Panc1 (cell line): ENCODE data around the gene SHC3. TPM values are rescaled to one million over a fixed set of nuclear protein-coding genes. Genes with fewer than 3 reads are reported as not detected.
A peak's percentile ranks its signal among the peaks of the same experiment; 100 is the strongest.

Experiments used
- ATAC-seq: fragments of 200-7000 bp; cut with Tn5 transposase; 2 replicates; pipeline ENCODE4 v1.9.1; 2020; ENCODE audit warnings: mild to moderate bottlenecking, moderate library complexity
- BruUV-seq: library from RNA; stranded (reverse); fragments of 400-500 nt; replicated peaks from 2 replicates; lab custom pipeline; 2021; lab: Mats Ljungman, UMichigan
- CTCF ChIA-PET: fragments of 300-600 bp; sonication (Branson Sonifier 250); formaldehyde crosslinking; loops from one replicate; lab custom pipeline; 2022; ENCODE audit warnings: antibody characterized with exemption; lab: Charles Lee
- POLR2A ChIA-PET: fragments of 300-600 bp; sonication (Branson Sonifier 250); formaldehyde crosslinking; loops from one replicate; lab custom pipeline; 2022; ENCODE audit warnings: antibody characterized with exemption; lab: Charles Lee
- DNase-seq: peaks from one replicate; pipeline ENCODE4 v3.0.0-alpha.2; 2010; ENCODE audit warnings: low read depth, low spot score
- H3K27ac ChIP-seq: 2 replicates; pipeline ENCODE4 v1.5.1; 2011; ENCODE audit warnings: mild to moderate bottlenecking, low read length, inconsistent platforms
- H3K27me3 ChIP-seq: fragments of 200-500 bp; sonication (Bioruptor generic); 2 replicates; pipeline ENCODE4 v1.6.0; 2014; ENCODE audit warnings: low read length, inconsistent platforms; ENCODE audit not compliant: control insufficient read depth, insufficient read depth
- H3K36me3 ChIP-seq: fragments of 200-500 bp; sonication (Bioruptor generic); 2 replicates; pipeline ENCODE4 v1.5.1; 2014; ENCODE audit warnings: inconsistent platforms, mild to moderate bottlenecking, low read length, moderate library complexity; ENCODE audit not compliant: control insufficient read depth, insufficient read depth
- H3K4me1 ChIP-seq: 2 replicates; pipeline ENCODE4 v1.5.1; 2011; ENCODE audit warnings: inconsistent platforms, mild to moderate bottlenecking, low read length, moderate library complexity; ENCODE audit not compliant: control insufficient read depth, insufficient read depth
- H3K4me3 ChIP-seq, 2 experiments: 2 replicates each; pipeline ENCODE4 v1.5.1; 2011 to 2012; ENCODE audit warnings: low read depth in 2 of 2, low read length in 2 of 2, mild to moderate bottlenecking in 2 of 2, inconsistent platforms in 1 of 2, moderate library complexity in 1 of 2
- H3K9me3 ChIP-seq: fragments of 200-500 bp; sonication (Bioruptor generic); 2 replicates; pipeline ENCODE4 v1.5.1; 2014; ENCODE audit warnings: low read depth, mild to moderate bottlenecking, inconsistent platforms, low read length, moderate library complexity; ENCODE audit not compliant: control insufficient read depth, insufficient read depth
- POLR2AphosphoS5 ChIP-seq: IDR thresholded peaks from 2 replicates; pipeline ENCODE4 v1.6.1; 2012; ENCODE audit warnings: mild to moderate bottlenecking, low read depth, low read length, moderate library complexity
- SIN3A ChIP-seq: IDR thresholded peaks from 2 replicates; pipeline ENCODE4 v1.6.1; 2012; ENCODE audit warnings: low read depth, mild to moderate bottlenecking, low read length, moderate library complexity, borderline replicate concordance; ENCODE audit not compliant: insufficient read depth
- TCF7L2 ChIP-seq: IDR thresholded peaks from 2 replicates; pipeline ENCODE4 v1.6.1; 2011; ENCODE audit warnings: mild to moderate bottlenecking, low read depth, low read length, inconsistent platforms
- in situ Hi-C: cut with HindIII; loops from 2 replicates; pipeline ENCODE4 v1.10.0; 2016; ENCODE audit warnings: low sequenced_read_pairs, low pct_unique_long_range_greater_than_20kb
- intact Hi-C: fragments of 100-400 bp; cut with micrococcal nuclease; formaldehyde crosslinking; loops from one replicate; pipeline ENCODE4 v1.10.0; 2022; ENCODE audit not compliant: unreplicated experiment
- total RNA-seq: library from RNA; stranded (reverse); gene quantifications from one replicate; pipeline ENCODE4 v1.2.1, GENCODE V29; 2021; ENCODE audit not compliant: unreplicated experiment
- TF ChIP-seq, protein P1 (sequence below): fragments of 450-650 bp; IDR thresholded peaks from 2 replicates; pipeline ENCODE4 v1.5.1; 2017; ENCODE audit warnings: mild to moderate bottlenecking
- TF ChIP-seq, protein P2 (sequence below), 2 experiments: IDR thresholded peaks; 2 replicates each; pipeline ENCODE4 v1.6.1; 2011 to 2012; ENCODE audit warnings: low read depth in 2 of 2, control low read depth in 1 of 2, low read length in 1 of 2, mild to moderate bottlenecking in 1 of 2, moderate library complexity in 1 of 2; ENCODE audit not compliant: insufficient read depth in 1 of 2

Gene SHC3
- total RNA-seq, 1 experiment from 2014 or later, result 1.7 TPM

DNA sequence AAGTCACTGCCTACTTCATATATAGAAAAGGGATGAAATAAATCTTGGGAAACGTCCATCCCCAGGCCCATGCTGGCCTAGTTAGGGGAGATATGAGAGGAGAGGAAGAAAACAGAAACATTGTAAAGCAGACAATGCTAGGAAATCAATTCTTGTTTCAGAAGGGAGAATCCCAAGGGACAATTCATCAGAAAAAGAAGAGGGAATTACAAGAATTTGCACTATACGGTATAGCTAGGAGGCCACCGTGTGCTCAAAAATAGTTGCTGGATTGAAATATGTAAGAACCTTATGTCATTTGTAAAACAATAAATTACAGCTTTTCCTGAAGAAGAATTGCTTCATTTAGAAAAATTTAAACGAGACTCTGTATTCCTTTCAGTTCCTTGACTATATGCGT is 8.3 kb upstream of the SHC3 start:
- CTCF ChIA-PET, result no interaction called here
- H3K4me3 ChIP-seq, result no peak overlapping the region
- no peak overlapping the region for H3K27ac ChIP-seq
- BruUV-seq, result no TSS peak
- in situ Hi-C loops (no loop called here), intact Hi-C loops (no loop called here)
- POLR2A ChIA-PET, result no interaction called here
- H3K27me3 ChIP-seq, result no peaks in the 10 kb centered on the region
- H3K4me1 ChIP-seq, result no peaks in the 10 kb centered on the region
- DNase-seq (no peak), ATAC-seq (no peak)
- H3K9me3 ChIP-seq, result no peaks in the 10 kb centered on the region
- H3K36me3 ChIP-seq, result no peaks in the 10 kb centered on the region
- TF ChIP-seq POLR2AphosphoS5, result no peak
- TF ChIP-seq SIN3A, result no peak
- no peak for TF ChIP-seq TCF7L2
- TF ChIP-seq, protein P1, sequence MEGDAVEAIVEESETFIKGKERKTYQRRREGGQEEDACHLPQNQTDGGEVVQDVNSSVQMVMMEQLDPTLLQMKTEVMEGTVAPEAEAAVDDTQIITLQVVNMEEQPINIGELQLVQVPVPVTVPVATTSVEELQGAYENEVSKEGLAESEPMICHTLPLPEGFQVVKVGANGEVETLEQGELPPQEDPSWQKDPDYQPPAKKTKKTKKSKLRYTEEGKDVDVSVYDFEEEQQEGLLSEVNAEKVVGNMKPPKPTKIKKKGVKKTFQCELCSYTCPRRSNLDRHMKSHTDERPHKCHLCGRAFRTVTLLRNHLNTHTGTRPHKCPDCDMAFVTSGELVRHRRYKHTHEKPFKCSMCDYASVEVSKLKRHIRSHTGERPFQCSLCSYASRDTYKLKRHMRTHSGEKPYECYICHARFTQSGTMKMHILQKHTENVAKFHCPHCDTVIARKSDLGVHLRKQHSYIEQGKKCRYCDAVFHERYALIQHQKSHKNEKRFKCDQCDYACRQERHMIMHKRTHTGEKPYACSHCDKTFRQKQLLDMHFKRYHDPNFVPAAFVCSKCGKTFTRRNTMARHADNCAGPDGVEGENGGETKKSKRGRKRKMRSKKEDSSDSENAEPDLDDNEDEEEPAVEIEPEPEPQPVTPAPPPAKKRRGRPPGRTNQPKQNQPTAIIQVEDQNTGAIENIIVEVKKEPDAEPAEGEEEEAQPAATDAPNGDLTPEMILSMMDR, result no peak
- TF ChIP-seq, protein P2, sequence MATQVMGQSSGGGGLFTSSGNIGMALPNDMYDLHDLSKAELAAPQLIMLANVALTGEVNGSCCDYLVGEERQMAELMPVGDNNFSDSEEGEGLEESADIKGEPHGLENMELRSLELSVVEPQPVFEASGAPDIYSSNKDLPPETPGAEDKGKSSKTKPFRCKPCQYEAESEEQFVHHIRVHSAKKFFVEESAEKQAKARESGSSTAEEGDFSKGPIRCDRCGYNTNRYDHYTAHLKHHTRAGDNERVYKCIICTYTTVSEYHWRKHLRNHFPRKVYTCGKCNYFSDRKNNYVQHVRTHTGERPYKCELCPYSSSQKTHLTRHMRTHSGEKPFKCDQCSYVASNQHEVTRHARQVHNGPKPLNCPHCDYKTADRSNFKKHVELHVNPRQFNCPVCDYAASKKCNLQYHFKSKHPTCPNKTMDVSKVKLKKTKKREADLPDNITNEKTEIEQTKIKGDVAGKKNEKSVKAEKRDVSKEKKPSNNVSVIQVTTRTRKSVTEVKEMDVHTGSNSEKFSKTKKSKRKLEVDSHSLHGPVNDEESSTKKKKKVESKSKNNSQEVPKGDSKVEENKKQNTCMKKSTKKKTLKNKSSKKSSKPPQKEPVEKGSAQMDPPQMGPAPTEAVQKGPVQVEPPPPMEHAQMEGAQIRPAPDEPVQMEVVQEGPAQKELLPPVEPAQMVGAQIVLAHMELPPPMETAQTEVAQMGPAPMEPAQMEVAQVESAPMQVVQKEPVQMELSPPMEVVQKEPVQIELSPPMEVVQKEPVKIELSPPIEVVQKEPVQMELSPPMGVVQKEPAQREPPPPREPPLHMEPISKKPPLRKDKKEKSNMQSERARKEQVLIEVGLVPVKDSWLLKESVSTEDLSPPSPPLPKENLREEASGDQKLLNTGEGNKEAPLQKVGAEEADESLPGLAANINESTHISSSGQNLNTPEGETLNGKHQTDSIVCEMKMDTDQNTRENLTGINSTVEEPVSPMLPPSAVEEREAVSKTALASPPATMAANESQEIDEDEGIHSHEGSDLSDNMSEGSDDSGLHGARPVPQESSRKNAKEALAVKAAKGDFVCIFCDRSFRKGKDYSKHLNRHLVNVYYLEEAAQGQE (IDR thresholded peaks at IDR 0.05; ENCODE audit: insufficient read depth in 1 of 2, low read depth in 2 of 2, low read length in 1 of 2), result no peak

DNA sequence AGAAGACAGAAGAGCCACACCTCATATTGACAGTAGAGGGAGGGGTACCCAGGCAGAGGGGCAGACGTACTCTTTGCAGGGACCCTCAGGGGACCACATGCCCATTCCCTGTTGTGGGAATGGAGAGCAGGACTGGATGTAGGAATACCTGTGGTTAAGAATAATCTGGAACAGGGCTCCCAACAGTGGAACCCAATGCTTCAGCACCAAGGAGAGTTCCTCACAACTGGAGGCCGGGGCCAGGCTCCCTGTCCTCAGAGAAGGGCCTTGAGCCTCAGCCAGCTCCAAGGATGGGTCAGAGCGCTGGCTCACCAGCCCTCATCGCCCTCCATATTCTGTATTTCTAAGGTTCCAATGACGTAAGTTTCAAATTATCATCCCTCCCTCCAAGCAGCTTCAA is 7.4 kb upstream of the SHC3 start:
- in situ Hi-C loops, result no loop called here
- no peak for TF ChIP-seq TCF7L2
- TF ChIP-seq, protein P1, result no peak
- TF ChIP-seq, protein P2 (IDR thresholded peaks at IDR 0.05; ENCODE audit: insufficient read depth in 1 of 2, low read depth in 2 of 2, low read length in 1 of 2), result peak; percentile 75 to 77; a peak in 3 of 4 replicates
- TF ChIP-seq POLR2AphosphoS5, result no peak
- no peak for TF ChIP-seq SIN3A
- ChIA-PET POLR2A (no interaction called here), CTCF (no interaction called here)
- no peak overlapping the region for H3K4me3 ChIP-seq
- no peaks in the 10 kb centered on the region; the same call in 1 of the 2 replicates for H3K4me1 ChIP-seq
- no peaks in the 10 kb centered on the region for H3K27me3 ChIP-seq
- H3K36me3 ChIP-seq, result no peaks in the 10 kb centered on the region
- ATAC-seq (no peak), DNase-seq (no peak)
- H3K9me3 ChIP-seq, result no peaks in the 10 kb centered on the region
- intact Hi-C loops, result no loop called here
- no TSS peak for BruUV-seq
- H3K27ac ChIP-seq, result no peak overlapping the region
